Non-pigmented ciliary epithelial cell (primary cell): ENCODE measurements around the gene HPS4.
"Not testable (repeated sequence)": the region's sequence is repeated elsewhere in the genome, so short reads cannot be mapped to it uniquely, and the experiment has no call there.

ENCODE experiments used
- DNase-seq: peaks from one replicate; pipeline ENCODE4 v3.0.0-alpha.2; 2010; ENCODE audit warnings: low read depth

HPS4 gene

DNA sequence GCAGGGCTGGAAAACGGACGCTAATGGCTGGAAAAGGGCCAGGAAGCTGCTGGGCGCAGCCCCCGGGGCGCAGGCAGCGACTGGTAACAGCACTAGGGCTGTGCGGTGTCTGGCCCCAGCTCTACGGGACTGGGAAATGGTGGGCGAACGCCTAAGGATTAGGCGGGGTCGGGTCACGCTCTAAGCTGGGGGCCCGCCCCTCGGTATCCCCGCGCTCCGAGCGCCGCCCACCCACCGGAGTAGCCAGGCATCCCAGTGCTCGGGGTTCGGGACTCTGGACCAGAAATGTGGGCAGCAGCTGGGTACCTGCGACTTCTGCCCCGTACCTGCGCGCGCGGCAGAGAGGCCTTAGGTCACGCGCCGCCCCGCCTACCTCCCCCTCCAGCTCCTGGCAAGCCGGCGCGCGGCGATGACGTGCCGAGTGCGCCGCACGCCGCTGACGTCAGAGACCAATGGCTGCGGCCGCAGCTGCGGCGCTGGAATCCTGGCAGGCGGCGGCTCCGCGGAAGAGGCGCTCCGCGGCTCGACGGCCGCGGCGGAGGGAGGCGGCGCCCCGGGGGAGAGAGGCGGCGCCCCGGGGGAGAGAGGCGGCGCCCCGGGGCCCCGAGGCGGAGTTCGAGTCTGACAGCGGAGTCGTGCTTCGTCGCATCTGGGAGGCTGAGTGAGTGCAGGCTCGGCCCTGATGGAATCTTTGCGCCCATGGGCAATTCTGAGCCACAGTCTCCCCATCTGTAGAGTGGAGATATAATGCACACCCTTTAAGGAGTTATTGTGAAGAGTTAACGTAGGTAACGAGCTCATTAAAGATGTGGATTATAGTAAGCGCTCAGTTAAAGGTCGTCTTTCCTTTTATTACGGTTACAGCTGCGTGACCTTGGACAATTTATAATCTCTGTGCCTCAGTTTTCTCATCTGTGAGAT lies at the start of gene HPS4, which contains the start of gene SRRD:
TSS of gene HPS4 (minus strand) at position 345 of the 921 bp plus-strand sequence. CDS start 2,021 bp downstream, outside the sequence.
TSS of gene SRRD (plus strand) at position 439 of the 921 bp plus-strand sequence. CDS start at position 453, 14 bp downstream.
- no peak for DNase-seq

DNA sequence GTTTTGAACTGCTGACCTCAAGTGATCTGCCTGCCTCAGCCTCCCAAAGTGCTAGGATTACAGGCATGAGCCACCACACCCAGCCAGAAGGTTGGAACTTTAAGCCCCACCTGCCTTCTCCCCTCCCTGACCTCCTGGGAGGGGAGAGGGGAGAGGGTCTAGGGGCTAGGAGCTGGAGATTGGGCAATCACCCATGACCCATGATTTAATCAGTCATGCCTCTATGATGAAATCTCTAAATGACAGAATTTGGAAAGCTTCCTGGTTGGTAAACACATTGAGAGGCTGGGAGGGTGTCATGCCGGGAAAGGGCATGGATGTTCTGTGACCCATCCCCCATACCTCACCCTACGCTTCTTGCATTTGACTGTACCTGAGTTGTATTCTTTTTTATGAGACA lies 45.8 kb upstream of the HPS4 start:
- DNase-seq: no peak

- DNase-seq: not testable (repeated sequence)
These were observed 44.9 kb upstream of the HPS4 start for GRCh38 chr22:26528518-26528917.

- DNase-seq: no peak
These were observed 44.2 kb upstream of the HPS4 start for GRCh38 chr22:26527574-26528465.

DNA sequence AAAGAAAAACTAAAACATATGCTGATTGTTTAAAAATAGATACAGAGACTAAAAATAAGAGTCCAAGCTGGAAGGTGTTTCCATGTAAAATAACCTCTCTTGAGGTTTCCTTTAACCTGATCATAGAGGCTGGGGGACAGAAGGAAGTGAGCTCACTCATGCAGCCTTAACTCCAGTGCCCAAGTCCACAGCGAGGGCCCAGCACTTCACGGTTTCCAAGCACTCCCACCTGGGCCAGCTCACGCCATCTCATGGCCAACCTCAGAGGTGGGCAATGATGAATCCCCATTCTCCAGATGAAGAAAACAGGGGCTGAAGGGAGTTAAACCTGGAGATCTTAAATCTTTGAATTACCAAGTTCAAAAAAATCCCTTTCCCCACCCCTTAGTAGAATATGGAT lies 43.6 kb upstream of the HPS4 start:
- DNase-seq: no peak

- no peak for DNase-seq
These were observed 42.5 kb upstream of the HPS4 start for GRCh38 chr22:26525946-26526564.

DNA sequence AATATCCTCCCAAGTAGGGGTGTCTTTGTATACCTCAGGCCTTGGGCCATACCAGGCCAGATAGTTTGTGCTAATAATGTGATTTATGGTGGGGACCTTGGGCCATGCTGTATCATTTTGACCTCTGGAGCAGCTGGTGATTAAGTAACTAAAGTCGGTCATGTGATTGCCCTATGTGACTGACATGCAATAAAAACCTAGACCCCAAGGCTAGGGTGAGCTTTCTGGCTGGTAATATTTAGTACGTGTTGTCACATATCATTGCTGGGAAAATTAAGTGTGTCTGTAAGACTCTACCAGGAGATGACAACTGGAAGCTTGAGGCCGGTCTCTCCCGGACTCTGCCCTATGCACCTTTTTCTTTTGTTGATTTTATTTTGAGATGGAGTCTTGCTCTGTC lies 41.3 kb upstream of the HPS4 start:
- DNase-seq: no peak

GRCh38 chr22:26522592-26522991 lies 39.0 kb upstream of the HPS4 start:
- DNase-seq: no peak

GRCh38 chr22:26522012-26522411 lies 38.4 kb upstream of the HPS4 start:
- DNase-seq: no peak

GRCh38 chr22:26517429-26517828 lies 33.8 kb upstream of the HPS4 start:
- DNase-seq: no peak

DNA sequence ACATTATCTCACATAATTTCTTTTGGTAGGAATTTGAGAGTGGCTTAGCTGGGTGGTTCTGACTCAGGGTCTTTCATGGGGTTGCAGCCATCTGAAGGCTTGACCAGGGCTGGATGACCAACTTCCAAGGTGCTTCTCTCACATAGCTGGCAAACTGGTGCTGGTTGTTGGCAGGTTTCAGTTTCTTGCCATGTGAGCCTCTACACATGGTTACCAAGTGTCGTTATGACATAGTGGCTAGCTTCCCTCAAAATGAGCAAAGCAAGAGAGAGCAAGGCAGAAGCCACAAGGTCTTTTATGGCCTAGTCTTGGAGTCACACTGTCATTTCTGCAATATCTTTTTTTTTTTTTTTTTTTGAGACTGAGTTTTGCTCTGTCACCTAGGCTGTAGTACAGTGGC lies 32.9 kb upstream of the HPS4 start:
- DNase-seq: no peak

DNA sequence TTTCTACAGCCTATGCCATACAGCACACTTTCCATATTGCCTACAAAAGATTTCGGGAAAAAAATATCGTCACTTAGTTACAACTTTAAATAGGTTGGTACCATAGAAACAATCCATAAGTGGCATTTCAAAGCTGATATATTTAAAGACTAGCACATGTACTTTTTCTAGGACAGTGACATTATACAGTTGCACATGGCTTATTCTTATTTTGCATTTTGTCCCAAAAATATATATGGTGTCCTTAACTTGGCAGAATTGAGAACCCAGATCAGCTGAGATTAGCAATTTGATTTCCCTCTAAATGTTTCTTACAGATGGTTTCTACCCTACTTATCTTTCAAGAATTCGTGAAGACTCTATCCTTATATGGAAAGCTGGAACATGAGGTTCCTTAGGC lies 32.3 kb upstream of the HPS4 start:
- no peak for DNase-seq

DNA sequence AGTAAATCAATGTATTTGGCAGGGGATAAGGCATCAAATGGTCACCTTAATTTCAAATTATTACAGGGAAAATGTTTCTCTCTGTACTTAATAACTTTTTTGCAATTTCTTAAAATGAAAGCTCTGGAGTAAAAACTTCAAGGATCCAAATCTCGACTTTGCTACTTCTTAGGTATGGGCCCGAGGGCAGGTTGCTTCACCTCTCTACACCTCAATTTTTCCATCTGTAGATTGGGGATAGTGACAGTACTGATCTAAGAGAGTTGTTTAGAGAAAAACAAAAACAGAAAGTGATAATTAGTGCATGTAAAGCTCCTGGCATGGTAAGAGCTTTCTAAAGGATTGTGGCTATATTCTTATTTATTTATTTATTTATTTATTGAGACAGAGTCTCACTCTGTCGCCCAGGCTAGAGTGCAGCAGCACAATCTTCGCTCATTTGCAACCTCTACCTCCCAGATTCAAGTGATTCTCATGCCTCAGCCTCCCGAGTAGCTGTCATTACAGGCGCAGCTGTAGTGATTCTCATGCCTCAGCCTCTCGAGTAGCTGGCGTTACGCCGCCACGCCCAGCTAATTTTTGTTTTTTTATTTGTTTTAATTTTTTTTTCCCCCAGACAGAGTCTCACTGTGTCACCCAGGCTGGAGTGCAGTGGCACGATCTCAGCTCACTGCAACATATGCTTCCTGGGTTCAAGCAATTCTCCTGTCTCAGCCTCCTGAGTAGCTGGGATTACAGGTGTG lies 31.0 kb upstream of the HPS4 start:
- DNase-seq: no peak

- DNase-seq: no peak
These were observed 30.3 kb upstream of the HPS4 start for GRCh38 chr22:26513838-26514237.

- DNase-seq: peak; percentile 59
These were observed 28.7 kb upstream of the HPS4 start, which contains the start of gene TFIP11 for GRCh38 chr22:26512149-26512793. TSS of gene TFIP11 (minus strand) at chr22:26512473. CDS start at chr22:26510272, 2,201 bp downstream.

GRCh38 chr22:26508148-26508547 lies 24.6 kb upstream of the HPS4 start:
- no peak for DNase-seq

- DNase-seq: no peak
These were observed 20.2 kb upstream of the HPS4 start for GRCh38 chr22:26503758-26504157.

DNA sequence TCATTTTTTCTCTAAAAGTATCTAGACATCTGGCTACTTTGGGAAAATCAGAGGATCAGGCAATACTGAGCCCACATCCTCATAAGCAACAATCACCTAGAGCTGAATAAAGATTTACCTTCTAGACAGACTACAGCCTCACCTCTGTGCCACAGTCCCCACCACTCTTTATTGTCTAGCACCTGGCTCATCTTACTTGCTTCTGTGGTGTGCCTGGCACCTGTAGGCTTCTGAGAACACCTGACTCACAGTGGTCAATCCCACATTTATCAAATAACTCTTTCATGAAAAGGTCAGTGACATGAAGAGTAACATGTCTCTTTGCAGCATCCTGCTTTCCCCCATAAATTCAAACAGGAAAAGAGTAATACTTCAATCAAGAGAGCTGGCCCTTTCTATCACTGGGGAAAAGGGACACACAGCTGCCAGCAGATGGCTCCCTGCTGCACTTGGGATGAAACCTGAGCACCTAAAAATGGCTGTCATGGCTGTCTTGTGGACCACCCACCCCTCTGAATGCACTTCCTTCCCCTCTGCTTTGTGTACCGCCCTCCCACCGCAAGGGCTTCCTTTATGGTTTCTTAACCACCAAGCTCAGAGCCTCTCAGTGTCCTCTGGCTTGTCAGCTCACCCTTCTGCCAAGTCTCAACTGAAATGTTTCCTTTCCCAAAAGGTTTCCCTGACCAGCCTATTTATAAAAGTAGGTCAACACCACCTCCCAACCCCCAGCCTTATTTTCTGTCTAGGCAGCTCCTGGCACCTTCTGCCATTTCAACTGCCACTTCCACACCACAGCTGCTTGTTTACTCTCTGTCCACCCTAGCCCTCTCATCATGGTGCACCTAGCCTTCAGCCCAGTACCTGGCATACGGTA lies 19.3 kb upstream of the HPS4 start:
- no peak for DNase-seq

DNA sequence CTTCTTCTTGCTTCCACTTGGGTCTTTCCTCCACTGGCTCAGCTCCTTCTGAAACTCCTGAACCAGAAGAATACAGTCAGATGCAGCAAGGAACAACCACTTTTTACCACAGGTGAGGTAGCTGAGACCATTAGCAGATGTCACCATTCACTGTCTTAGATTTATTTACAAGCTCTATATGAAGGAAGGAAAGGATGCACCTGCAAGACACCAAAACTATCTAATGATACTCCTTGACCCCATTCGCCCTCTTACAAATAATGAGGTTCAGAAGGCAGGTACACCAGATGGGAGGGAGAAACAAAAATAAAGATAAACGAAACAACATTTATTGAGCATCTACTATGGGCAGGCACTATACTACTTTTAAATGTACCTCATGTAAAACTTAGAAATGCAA lies 18.4 kb upstream of the HPS4 start:
- no peak for DNase-seq

DNA sequence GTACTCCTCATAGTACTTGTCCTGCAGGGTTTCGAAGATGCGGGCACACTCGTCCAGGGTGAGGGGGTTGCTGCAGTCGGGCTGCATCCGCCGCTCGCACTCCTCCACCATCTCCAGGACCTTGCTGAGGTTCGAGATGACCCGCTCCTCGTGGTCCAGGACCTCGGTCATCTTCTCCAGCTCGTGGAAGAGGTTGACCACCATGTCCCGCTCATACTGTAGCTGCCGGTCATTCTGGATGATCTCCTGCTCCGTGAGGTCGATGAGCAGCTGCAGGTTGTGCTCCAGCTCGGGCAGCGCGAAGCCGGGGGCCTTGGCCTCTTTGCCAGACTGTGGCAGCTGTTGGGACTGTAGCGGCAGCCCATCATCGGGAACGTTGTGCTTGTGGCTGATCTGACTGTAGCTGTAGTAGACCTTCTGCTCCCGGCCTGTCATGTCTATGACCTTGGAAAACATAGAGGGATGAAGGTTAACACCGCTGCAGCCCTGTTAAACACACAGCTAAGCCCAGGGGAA lies 15.7 kb upstream of the HPS4 start:
- no peak for DNase-seq
